PC-3 (cell line): ENCODE measurements around the gene DGKH. TPM values are rescaled to one million over a fixed set of nuclear protein-coding genes. Genes with fewer than 3 reads are reported as not detected.
"Not testable (repeated sequence)": the region's sequence is repeated elsewhere in the genome, so short reads cannot be mapped to it uniquely, and the experiment has no call there.

Experiments
- ATAC-seq: fragments of 200-7000 bp; cut with Tn5 transposase; 2 replicates; pipeline ENCODE4 v1.9.1; 2020; ENCODE audit warnings: mild to moderate bottlenecking, moderate library complexity
- BruUV-seq: library from RNA; stranded (reverse); fragments of 400-500 nt; replicated peaks from 2 replicates; lab custom pipeline; 2021; lab: Mats Ljungman, UMichigan
- CTCF ChIA-PET: fragments of 300-600 bp; sonication (Branson Sonifier 250); formaldehyde crosslinking; loops from one replicate; lab custom pipeline; 2022; ENCODE audit warnings: antibody characterized with exemption; lab: Charles Lee
- POLR2A ChIA-PET: fragments of 300-600 bp; sonication (Branson Sonifier 250); formaldehyde crosslinking; loops from one replicate; lab custom pipeline; 2022; ENCODE audit warnings: antibody characterized with exemption; ENCODE audit not compliant: unreplicated experiment; lab: Charles Lee
- DNase-seq: peaks from one replicate; pipeline ENCODE4 v3.0.0-alpha.2; 2015
- H2AFZ ChIP-seq: fragments of 300-600 bp; sonication (generic); 2 replicates; pipeline ENCODE4 v1.6.0; 2016; ENCODE audit warnings: antibody characterized with exemption, low read length
- H3F3A ChIP-seq: fragments of 300-600 bp; sonication (generic); one replicate; pipeline ENCODE4 v1.6.0; 2017; ENCODE audit warnings: antibody characterized with exemption, low read length, control low read depth, mild to moderate bottlenecking; ENCODE audit not compliant: unreplicated experiment
- H3K27ac ChIP-seq: fragments of 300-600 bp; sonication (generic); 2 replicates; pipeline ENCODE4 v1.5.1; 2016; ENCODE audit warnings: mild to moderate bottlenecking, low read length
- H3K27me3 ChIP-seq: fragments of 300-600 bp; sonication (generic); 2 replicates; pipeline ENCODE4 v1.6.1; 2016; ENCODE audit warnings: low read length, mixed read lengths
- H3K36me3 ChIP-seq: fragments of 300-600 bp; sonication (generic); 2 replicates; pipeline ENCODE4 v1.6.1; 2016; ENCODE audit warnings: low read depth, mixed run types, low read length, mixed read lengths
- H3K4me1 ChIP-seq: fragments of 300-600 bp; sonication (generic); 2 replicates; pipeline ENCODE4 v1.5.1; 2016; ENCODE audit warnings: low read length; ENCODE audit not compliant: insufficient read depth
- H3K4me2 ChIP-seq: fragments of 300-600 bp; sonication (generic); 2 replicates; pipeline ENCODE4 v1.6.0; 2016; ENCODE audit warnings: low read length
- H3K4me3 ChIP-seq: fragments of 300-600 bp; sonication (generic); 2 replicates; pipeline ENCODE4 v1.5.1; 2016; ENCODE audit warnings: mild to moderate bottlenecking, low read length, mixed read lengths
- H3K79me2 ChIP-seq: fragments of 300-600 bp; sonication (generic); 2 replicates; pipeline ENCODE4 v1.6.1; 2017; ENCODE audit warnings: low read length, mixed read lengths
- H3K9ac ChIP-seq: fragments of 300-600 bp; sonication (generic); 2 replicates; pipeline ENCODE4 v1.6.0; 2016; ENCODE audit warnings: mild to moderate bottlenecking, low read length
- H3K9me2 ChIP-seq: fragments of 300-600 bp; sonication (generic); replicated peaks from 2 replicates; pipeline ENCODE4 v1.6.1; 2016; ENCODE audit warnings: mixed run types, low read length, mixed read lengths
- H3K9me3 ChIP-seq: fragments of 300-600 bp; sonication (generic); 2 replicates; pipeline ENCODE4 v1.6.1; 2016; ENCODE audit warnings: low read length, mixed read lengths
- H4K20me1 ChIP-seq: fragments of 300-600 bp; sonication (generic); 2 replicates; pipeline ENCODE4 v1.6.1; 2016; ENCODE audit warnings: low read length, mixed read lengths
- EZH2 ChIP-seq: fragments of 300-600 bp; sonication (generic); IDR thresholded peaks from one replicate; pipeline ENCODE4 v1.6.1; 2017; ENCODE audit warnings: antibody characterized with exemption, mild to moderate bottlenecking, low read length; ENCODE audit not compliant: unreplicated experiment
- EZH2phosphoT487 ChIP-seq: fragments of 300-600 bp; sonication (generic); IDR thresholded peaks from 2 replicates; pipeline ENCODE4 v1.6.1; 2018; ENCODE audit warnings: mild to moderate bottlenecking, antibody characterized with exemption, low read length, borderline replicate concordance
- intact Hi-C: fragments of 100-400 bp; cut with micrococcal nuclease; formaldehyde crosslinking; loops from 2 replicates; pipeline ENCODE4 v1.9.0; 2023
- total RNA-seq: library from RNA; depleted of rRNA; stranded (reverse); fragments of >200 nt; gene quantifications from 2 replicates; pipeline ENCODE4 v1.2.3, GENCODE V29; 2014
- TF ChIP-seq, protein P1 (sequence below): fragments of 300-600 bp; sonication (generic); conservative IDR thresholded peaks from 2 replicates; pipeline ENCODE4 v1.5.1; 2017; ENCODE audit warnings: antibody characterized with exemption, low read depth, mild to moderate bottlenecking, low read length

The DGKH gene
- total RNA-seq, 1 experiment from 2014 or later = 5.9 TPM

- H3F3A ChIP-seq = no peaks in the 10 kb centered on the region
- BruUV-seq = no TSS peak
- TF ChIP-seq, protein P1, sequence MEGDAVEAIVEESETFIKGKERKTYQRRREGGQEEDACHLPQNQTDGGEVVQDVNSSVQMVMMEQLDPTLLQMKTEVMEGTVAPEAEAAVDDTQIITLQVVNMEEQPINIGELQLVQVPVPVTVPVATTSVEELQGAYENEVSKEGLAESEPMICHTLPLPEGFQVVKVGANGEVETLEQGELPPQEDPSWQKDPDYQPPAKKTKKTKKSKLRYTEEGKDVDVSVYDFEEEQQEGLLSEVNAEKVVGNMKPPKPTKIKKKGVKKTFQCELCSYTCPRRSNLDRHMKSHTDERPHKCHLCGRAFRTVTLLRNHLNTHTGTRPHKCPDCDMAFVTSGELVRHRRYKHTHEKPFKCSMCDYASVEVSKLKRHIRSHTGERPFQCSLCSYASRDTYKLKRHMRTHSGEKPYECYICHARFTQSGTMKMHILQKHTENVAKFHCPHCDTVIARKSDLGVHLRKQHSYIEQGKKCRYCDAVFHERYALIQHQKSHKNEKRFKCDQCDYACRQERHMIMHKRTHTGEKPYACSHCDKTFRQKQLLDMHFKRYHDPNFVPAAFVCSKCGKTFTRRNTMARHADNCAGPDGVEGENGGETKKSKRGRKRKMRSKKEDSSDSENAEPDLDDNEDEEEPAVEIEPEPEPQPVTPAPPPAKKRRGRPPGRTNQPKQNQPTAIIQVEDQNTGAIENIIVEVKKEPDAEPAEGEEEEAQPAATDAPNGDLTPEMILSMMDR = no peak
- TF ChIP-seq EZH2 (no peak), EZH2phosphoT487 (no peak)
- no peak overlapping the region for H3K27ac ChIP-seq
- H3K27me3 ChIP-seq = no peaks in the 10 kb centered on the region
- ChIA-PET CTCF (no interaction called here), POLR2A (no interaction called here)
- H3K9me2 ChIP-seq = no peaks in the 10 kb centered on the region
- no peaks in the 10 kb centered on the region for H3K9me3 ChIP-seq
- no peak for DNase-seq
- H3K36me3 ChIP-seq = no peaks in the 10 kb centered on the region
- ATAC-seq = no peak
- H3K9ac ChIP-seq = no peak overlapping the region
- H4K20me1 ChIP-seq = no peaks in the 10 kb centered on the region
- no peak overlapping the region for H2AFZ ChIP-seq
- intact Hi-C loops = no loop called here
- no peaks in the 10 kb centered on the region for H3K4me1 ChIP-seq
- no peaks in the 10 kb centered on the region for H3K79me2 ChIP-seq
- H3K4me2 ChIP-seq = no peak overlapping the region
- no peak overlapping the region for H3K4me3 ChIP-seq
These were observed 36.3 kb downstream of the DGKH start for GRCh38 chr13:42084722-42085121.

GRCh38 chr13:42086582-42086981 lies 38.1 kb downstream of the DGKH start:
- no peak overlapping the region for H3K4me3 ChIP-seq
- no peak overlapping the region for H3K4me2 ChIP-seq
- ATAC-seq = no peak
- BruUV-seq = no TSS peak
- no peaks in the 10 kb centered on the region for H3K4me1 ChIP-seq
- DNase-seq = no peak
- TF ChIP-seq, protein P1 = no peak
- no peak for TF ChIP-seq EZH2
- TF ChIP-seq EZH2phosphoT487 = no peak
- H3F3A ChIP-seq = no peaks in the 10 kb centered on the region
- CTCF ChIA-PET = no interaction called here
- POLR2A ChIA-PET = no interaction called here
- H3K27me3 ChIP-seq = no peaks in the 10 kb centered on the region
- H3K27ac ChIP-seq = no peak overlapping the region
- H3K9me3 ChIP-seq = no peaks in the 10 kb centered on the region
- no peaks in the 10 kb centered on the region for H4K20me1 ChIP-seq
- H3K9ac ChIP-seq = no peak overlapping the region
- intact Hi-C loops = no loop called here
- no peak overlapping the region for H2AFZ ChIP-seq
- H3K9me2 ChIP-seq = no peaks in the 10 kb centered on the region
- H3K79me2 ChIP-seq = no peaks in the 10 kb centered on the region
- H3K36me3 ChIP-seq = no peaks in the 10 kb centered on the region

- intact Hi-C loops = no loop called here
- H3K4me1 ChIP-seq = no peaks in the 10 kb centered on the region
- H3K4me3 ChIP-seq = no peak overlapping the region
- no peaks in the 10 kb centered on the region for H4K20me1 ChIP-seq
- H3K27me3 ChIP-seq = no peaks in the 10 kb centered on the region
- H3K9me2 ChIP-seq = no peaks in the 10 kb centered on the region
- H3K27ac ChIP-seq = no peak overlapping the region
- no peaks in the 10 kb centered on the region for H3K9me3 ChIP-seq
- H2AFZ ChIP-seq = no peak overlapping the region
- H3K79me2 ChIP-seq = no peaks in the 10 kb centered on the region
- ATAC-seq = no peak
- no peak overlapping the region for H3K9ac ChIP-seq
- TF ChIP-seq, protein P1 = no peak
- TF ChIP-seq EZH2 (no peak), EZH2phosphoT487 (no peak)
- H3K36me3 ChIP-seq = no peaks in the 10 kb centered on the region
- DNase-seq = no peak
- no TSS peak for BruUV-seq
- no peak overlapping the region for H3K4me2 ChIP-seq
- CTCF ChIA-PET = no interaction called here
- POLR2A ChIA-PET = no interaction called here
- H3F3A ChIP-seq = no peaks in the 10 kb centered on the region
These were observed 46.1 kb downstream of the DGKH start for GRCh38 chr13:42094516-42095040.

DNA sequence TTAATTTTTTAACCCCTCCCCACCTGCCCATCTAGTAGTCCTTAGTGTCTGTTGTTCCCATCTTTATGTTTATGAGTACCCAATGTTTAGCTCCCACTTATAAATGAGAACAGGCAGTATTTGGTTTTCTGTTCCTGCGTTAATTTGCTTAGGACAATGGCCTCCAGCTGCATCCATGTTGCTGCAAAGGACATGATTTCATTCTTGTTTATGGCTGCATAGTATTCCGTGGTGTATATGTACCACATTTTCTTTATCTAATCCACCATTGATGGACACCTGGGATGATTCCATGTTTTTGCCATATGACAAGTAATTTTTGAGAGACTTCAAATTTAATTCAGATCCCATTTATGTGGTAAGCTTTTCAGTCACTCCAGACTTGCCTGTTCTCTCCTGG lies 47.8 kb downstream of the DGKH start:
- H3K4me2 ChIP-seq, H3K9me2 ChIP-seq, ATAC-seq, H3K4me1 ChIP-seq, BruUV-seq, H3K9me3 ChIP-seq, H3K27me3 ChIP-seq, H3K36me3 ChIP-seq, H3K9ac ChIP-seq, POLR2A ChIA-PET, H3K27ac ChIP-seq, H4K20me1 ChIP-seq, DNase-seq, H3K79me2 ChIP-seq, CTCF ChIA-PET, H3K4me3 ChIP-seq, intact Hi-C loops, H3F3A ChIP-seq, H2AFZ ChIP-seq: not testable (repeated sequence)
